ENCODE results near the gene EIF4G1.

EIF4G1 gene

DNA sequence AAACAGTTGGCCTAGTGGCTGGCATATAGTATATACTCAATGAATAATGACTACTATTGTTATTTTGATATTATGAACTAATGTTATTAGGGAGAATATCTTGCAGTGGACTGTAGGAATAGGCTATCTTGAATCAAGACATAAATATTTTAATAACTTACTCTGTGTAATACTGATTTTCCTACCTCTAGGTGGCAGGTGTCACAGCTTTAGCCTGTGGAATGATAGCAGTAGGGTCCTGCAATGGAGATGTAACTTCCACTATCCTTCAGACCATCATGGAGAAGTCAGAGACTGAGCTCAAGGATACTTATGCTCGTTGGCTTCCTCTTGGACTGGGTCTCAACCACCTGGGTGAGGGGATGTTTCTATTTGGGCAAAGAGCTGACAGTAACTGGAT lies 8.8 kb upstream of the EIF4G1 start:
- no peak for DNase-seq (ENCODE audit: low read depth in 2 of 2)

DNA sequence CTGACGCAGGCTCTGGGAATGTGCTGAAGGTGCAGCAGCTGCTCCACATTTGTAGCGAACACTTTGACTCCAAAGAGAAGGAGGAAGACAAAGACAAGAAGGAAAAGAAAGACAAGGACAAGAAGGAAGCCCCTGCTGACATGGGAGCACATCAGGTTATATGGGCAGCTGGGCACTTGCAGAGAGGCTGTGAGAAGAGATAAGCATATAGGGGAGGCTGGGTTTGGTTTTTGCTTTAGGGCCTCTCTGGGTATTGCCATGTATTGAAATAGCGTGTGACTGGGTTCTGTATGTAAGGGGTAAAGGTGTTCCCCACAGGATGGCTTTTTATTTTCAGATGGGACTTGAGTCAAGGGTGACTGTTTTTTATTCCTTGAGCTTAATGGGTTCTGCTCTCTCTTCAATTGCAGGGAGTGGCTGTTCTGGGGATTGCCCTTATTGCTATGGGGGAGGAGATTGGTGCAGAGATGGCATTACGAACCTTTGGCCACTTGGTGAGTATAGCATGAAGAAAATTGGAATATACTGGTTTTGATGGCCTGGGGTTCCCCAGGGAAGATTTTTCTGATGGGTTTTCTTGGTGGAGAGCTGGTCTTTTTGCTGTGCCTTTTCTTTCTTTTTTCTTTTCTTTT lies 7.9 kb upstream of the EIF4G1 start:
- no peak for DNase-seq (ENCODE audit: low read depth in 2 of 2)

DNA sequence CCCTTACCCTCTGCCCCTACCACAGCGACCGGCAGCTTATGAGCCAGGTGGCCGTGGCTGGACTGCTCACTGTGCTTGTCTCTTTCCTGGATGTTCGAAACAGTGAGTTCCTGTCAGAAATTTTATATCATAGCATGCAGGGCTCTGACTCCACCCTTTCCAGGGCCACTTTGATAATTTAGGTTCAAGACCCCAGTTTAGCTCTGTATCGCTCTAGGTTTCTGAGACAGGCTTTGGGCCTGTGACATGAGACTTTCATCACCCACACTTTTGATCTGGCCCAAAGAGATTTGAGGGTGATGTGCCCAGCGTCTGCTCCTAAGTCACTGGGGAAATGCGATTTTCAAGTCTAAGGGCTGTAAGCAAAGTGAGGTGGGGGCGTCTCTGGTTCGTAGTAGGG lies 6.5 kb upstream of the EIF4G1 start:
- no peak for DNase-seq (ENCODE audit: low read depth in 2 of 2)

DNA sequence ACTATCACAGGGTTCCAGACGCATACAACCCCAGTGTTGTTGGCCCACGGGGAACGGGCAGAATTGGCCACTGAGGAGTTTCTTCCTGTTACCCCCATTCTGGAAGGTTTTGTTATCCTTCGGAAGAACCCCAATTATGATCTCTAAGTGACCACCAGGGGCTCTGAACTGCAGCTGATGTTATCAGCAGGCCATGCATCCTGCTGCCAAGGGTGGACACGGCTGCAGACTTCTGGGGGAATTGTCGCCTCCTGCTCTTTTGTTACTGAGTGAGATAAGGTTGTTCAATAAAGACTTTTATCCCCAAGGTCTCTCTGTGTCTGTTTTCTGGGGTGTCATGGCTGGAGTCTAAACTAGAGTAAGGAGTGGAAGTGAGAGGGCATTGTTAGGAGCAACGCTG lies 5.7 kb upstream of the EIF4G1 start:
- no peak for DNase-seq (ENCODE audit: low read depth in 2 of 2)

DNA sequence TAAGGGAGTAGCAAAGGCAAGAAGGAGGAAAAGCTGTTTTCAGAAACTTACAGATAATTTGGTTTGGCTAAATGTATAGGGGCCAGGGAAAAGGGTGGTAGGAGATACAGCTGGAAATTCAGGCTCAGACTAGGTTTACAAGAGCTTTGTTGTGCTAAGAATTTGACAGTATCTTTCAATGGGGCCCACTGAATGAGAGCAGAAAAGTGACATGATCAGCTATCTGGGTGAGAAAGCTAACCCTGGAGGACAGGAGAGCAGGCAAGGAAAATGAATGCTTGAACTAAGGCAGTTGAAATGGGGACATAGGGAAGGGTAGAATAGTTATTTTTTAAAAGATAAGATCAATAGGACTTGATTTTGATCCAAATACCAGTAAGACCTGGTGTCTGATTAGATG lies 2.8 kb upstream of the EIF4G1 start:
- DNase-seq (ENCODE audit: low read depth in 2 of 2): no peak

DNA sequence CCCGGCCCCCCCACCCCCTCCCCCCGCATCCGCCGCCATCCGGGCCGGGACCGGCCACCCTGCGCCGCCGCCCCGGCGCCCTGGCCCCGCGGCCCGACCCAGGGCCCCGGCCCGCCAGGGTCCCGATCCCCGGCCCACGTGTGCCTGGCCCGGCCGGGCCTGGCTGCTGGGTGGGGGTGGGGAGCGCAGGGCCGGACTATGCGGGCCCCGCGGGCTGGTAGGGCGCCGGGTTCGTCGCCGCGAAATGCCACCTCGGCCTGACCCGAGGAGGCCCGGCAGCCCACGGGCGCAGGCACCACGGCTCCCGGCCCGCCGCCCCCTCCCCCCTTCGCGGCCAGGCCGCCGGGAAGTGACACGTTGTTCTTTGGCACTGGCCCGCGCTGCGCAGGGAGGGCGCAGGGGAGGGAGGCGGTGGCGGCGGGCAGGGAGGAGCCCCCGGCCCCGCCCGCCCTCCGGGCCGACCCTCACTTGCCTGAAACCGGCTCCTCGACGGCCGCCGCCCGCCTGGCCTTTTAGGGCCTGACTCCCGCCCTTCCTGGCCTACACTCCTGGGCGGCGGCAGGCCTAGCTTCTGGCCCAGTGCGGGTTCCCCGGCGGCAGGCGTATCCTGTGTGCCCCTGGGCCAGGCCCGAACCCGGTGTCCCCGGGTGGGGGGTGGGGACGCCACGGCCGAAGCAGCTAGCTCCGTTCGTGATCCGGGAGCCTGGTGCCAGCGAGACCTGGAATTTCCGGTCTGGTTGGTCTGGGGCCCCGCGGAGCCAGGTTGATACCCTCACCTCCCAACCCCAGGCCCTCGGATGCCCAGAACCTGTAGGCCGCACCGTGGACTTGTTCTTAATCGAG lies 515 bp downstream of the EIF4G1 start:
- peak; percentile 35 to 67 for DNase-seq (ENCODE audit: low read depth in 2 of 2)

DNA sequence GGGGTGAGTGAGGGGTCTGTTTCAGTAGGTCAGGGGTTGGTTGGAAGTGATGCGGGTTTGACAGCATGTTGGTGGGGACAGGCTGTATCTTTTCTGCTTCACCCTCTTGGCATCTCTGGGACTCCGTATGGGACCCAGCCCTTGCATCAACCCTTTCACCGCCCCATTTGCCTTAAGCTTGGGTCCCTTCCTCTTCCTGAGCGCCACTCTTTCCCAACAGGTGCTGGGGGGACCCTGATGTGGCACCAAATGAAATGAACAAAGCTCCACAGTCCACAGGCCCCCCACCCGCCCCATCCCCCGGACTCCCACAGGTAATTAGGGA lies 1.1 kb downstream of the EIF4G1 start:
- DNase-seq (ENCODE audit: low read depth in 2 of 2): no peak

DNA sequence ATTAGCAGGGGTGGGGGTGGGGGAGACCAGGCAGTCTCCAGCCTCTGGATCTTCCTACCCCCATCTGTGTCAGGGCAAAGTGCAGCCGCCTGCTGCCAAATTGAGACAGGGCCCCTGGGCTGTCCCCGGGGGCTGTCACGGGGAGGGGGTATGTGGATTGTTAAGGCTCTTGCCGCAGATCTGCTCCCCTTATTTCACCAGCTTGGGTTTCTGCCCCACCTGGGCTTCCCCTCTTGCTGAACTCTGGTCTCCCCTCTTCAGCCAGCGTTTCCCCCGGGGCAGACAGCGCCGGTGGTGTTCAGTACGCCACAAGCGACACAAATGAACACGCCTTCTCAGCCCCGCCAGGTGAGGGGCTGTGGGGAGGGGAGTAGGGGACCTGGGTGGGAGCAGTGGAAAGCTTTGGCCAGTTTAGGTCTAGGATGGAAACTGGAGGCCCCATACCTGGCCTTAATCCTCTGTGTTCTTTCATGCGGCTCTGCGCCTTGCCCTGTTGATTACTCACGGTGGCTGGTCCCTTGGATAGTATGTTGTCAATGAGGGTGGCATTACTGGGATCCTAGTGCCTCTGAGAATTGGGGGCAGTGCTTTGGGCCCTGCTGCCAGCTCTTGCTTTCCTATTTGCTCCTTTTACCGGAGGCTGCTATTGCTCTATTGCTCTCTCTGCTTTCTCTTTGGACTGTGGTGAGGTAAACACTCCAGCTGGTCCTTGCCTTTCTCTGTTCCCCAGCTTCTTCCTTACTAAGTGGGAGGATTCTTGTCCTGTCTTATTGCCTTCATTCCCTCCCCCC lies 1.7 kb downstream of the EIF4G1 start:
- no peak for DNase-seq (ENCODE audit: low read depth in 2 of 2)

DNA sequence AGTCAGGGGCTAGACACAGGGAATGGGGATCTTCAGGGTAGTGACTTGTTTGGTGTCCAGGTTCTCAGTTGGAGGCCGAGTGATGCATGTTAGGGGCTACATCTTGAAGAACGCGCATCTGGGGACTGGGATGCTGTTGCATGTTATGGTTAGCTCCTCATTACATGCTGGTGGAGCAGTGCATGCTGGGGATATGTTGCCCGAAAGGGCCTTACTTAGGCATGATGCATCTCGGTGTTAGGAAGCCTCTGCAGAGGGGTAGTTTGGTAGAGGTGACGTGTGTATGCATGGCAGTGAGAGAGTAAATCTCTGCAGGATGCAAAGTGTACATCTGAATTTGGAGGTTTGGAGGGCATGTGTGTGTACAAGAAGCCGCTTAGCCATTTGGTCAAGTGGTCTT lies 2.4 kb downstream of the EIF4G1 start:
- DNase-seq (ENCODE audit: low read depth in 2 of 2): no peak

DNA sequence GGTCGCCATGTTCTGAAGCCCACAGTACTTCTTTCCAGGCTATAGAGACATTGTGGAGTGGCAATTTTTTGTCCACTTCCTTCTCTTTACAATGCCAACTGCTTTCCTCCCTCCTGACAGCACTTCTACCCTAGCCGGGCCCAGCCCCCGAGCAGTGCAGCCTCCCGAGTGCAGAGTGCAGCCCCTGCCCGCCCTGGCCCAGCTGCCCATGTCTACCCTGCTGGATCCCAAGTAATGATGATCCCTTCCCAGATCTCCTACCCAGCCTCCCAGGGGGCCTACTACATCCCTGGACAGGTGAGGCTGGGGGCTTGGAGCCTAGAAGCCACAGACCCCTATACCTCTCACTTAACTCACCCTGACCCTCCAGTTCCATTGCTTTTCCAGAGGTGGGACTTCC lies 2.8 kb downstream of the EIF4G1 start:
- no peak for DNase-seq (ENCODE audit: low read depth in 2 of 2)

DNA sequence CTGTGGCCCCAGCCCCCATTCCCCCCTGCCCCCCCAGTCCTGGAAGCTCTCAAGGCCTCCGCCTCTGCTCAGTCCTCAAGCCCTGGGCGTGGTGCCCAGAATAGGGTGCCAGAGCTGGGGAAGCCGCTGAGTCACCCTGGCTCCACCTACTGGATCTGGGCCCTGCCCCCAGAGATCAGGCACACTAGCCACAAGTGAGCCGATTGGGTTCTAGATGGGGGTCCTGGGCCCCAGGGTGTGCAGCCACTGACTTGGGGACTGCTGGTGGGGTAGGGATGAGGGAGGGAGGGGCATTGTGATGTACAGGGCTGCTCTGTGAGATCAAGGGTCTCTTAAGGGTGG lies 5.7 kb downstream of the EIF4G1 start:
- DNase-seq (ENCODE audit: low read depth in 2 of 2): peak; percentile 38 to 47

DNA sequence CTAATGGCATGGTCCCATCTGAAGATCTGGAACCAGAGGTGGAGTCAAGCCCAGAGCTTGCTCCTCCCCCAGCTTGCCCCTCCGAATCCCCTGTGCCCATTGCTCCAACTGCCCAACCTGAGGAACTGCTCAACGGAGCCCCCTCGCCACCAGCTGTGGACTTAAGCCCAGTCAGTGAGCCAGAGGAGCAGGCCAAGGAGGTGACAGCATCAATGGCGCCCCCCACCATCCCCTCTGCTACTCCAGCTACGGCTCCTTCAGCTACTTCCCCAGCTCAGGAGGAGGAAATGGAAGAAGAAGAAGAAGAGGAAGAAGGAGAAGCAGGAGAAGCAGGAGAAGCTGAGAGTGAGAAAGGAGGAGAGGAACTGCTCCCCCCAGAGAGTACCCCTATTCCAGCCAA lies 7.3 kb downstream of the EIF4G1 start:
- no peak for DNase-seq (ENCODE audit: low read depth in 2 of 2)

DNA sequence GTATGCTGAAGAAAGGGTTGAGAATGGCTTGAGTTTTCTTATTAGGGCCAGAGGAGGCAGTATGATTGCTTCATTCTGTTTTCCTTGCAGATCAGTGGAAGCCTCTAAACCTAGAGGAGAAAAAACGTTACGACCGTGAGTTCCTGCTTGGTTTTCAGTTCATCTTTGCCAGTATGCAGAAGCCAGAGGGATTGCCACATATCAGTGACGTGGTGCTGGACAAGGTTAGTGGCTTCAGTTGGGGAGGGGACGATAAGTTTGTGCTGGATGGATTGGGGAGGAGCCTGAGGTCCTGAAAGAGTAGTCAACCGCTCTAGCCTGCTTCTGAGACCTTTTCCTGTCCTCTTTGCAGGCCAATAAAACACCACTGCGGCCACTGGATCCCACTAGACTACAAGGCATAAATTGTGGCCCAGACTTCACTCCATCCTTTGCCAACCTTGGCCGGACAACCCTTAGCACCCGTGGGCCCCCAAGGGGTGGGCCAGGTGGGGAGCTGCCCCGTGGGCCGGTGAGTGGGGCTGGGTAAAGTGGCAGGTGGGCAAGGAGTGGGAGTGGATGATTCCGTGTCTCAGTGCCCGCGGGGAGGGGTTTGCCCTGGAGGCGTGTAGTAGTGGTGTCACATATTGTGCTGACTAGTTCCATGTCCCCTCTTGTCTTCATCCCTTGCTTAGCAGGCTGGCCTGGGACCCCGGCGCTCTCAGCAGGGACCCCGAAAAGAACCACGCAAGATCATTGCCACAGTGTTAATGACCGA lies 8.5 kb downstream of the EIF4G1 start:
- DNase-seq (ENCODE audit: low read depth in 2 of 2): no peak

DNA sequence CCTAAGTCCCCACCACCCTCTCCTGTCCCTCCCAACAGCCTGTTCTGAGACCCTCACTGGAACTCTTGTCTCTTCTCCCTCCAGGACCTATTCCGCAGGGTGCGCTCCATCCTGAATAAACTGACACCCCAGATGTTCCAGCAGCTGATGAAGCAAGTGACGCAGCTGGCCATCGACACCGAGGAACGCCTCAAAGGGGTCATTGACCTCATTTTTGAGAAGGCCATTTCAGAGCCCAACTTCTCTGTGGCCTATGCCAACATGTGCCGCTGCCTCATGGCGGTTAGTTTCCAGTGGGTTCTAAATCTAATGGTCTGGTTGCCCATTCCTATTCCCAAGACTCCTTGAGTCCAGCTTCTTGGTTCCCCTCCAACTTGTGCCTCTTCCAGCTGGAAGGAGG lies 9.3 kb downstream of the EIF4G1 start:
- DNase-seq (ENCODE audit: low read depth in 2 of 2): no peak

DNA sequence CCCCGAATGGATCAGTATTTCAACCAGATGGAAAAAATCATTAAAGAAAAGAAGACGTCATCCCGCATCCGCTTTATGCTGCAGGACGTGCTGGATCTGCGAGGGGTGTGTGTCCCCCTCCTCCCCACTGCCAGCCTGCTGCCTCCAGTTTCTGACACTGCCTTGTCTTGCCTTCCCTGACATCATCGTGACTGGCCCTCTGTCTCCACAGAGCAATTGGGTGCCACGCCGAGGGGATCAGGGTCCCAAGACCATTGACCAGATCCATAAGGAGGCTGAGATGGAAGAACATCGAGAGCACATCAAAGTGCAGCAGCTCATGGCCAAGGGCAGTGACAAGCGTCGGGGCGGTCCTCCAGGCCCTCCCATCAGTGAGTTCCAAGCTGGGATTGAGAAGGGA lies 10.9 kb downstream of the EIF4G1 start:
- DNase-seq (ENCODE audit: low read depth in 2 of 2): no peak

DNA sequence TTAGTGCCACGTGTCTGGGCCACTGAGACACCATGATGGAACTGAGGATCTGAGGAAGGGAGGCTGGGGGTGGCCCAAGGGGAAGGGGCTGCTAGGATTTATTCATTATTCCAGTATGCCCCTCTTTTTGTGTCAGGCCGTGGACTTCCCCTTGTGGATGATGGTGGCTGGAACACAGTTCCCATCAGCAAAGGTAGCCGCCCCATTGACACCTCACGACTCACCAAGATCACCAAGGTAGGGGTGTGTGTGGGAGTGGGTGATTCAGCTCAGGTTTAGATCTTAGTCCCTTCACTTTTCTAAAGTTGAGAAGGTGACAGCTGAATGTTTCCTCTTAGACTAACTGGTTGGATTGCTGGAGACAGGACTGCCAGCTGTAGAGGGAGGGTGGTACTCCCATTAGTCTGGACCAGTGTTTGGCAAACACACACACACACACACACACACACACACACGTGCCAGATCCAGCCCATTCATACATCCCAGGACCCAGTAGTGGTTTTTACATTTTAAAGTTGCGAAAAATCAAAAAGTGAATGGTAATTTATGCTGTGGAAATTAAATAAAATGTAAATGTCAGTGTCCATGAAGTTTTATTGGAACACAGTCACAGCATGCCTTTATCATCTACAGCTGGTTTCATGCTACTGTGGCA lies 11.4 kb downstream of the EIF4G1 start:
- peak in 1 of 2 donors; percentile 34 for DNase-seq (ENCODE audit: low read depth in 2 of 2)

DNA sequence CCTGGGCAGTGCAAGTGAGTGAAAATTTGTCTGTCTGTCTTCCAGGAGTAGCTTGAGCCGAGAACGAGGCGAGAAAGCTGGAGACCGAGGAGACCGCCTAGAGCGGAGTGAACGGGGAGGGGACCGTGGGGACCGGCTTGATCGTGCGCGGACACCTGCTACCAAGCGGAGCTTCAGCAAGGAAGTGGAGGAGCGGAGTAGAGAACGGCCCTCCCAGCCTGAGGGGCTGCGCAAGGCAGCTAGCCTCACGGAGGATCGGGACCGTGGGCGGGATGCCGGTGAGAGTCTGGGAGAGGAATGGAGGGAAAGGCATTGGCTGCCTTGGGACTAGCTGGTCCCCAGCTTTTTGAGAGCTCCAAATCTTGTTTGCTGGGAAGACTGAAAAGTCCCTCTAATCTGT lies 12.8 kb downstream of the EIF4G1 start:
- no peak for DNase-seq (ENCODE audit: low read depth in 2 of 2)

DNA sequence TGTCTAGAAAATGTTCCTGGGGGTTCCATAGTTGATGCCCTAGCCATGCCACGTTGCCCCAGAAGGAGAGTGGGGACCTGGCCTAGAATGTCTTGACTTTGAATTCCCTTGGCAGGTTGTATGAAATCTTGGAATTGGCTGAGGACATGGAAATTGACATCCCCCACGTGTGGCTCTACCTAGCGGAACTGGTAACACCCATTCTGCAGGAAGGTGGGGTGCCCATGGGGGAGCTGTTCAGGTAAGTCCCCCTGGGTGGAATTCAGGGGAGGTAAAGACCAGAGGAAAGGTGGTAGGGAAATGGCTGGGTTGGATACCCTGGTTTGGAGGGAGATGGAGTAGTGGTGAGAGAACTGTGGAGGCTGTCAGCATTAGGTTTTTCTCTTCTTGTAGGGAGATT lies 14.1 kb downstream of the EIF4G1 start:
- no peak for DNase-seq (ENCODE audit: low read depth in 2 of 2)

DNA sequence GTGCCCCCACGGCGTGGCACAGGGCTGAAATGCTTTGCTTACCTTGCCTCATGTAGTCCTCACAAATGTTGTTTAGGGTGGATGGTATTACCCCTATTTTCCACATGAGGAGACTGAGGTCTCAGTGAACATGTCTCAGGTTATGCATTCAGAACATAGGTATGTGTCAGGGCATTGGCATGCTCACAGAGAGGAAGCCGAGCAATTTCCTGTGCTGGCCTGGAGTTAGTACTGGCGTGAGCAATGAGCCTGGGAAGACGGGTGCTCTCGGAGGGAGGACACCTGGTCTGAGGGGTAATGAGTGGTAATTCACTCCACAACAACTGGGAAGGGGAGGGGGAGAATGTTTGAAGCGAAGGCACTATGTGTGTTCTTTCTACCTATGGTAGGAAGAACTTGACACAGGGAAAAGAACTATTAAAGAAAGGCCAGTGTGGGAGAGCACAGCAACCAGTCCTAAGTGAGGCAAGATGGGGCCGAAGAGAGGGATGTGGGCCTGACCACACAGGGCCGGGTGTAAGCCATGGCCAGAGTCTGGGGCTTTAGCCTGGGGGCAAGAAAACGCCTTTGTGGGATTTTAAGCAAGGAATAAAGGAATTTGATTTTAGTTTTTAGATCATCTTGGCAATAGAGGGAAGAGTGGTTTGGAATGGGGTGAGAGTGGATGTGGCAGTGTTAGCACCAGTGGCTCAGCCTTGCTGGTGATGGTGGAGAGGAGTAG lies 18.1 kb downstream of the EIF4G1 start:
- no peak for DNase-seq (ENCODE audit: low read depth in 2 of 2)

DNA sequence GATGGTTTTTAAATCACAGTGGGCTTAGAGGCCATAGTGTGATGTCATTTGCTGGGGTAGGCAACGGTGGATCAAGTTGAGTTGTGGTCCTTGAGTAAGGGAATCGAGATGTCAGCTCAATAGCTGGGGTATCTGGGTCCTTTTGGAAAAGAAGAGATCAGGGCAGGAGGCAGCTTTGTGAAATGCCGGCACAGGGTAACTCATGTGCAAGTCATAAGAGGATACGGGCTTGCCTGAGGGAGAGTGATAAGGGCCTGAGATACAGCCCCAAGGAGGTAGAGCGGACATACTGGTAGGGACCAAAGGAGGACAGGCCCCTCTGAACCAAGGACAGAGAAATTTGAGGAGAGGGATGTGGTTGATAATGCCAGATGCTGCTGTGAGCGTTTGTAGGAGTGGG lies 18.8 kb downstream of the EIF4G1 start:
- DNase-seq (ENCODE audit: low read depth in 2 of 2): no peak

DNA sequence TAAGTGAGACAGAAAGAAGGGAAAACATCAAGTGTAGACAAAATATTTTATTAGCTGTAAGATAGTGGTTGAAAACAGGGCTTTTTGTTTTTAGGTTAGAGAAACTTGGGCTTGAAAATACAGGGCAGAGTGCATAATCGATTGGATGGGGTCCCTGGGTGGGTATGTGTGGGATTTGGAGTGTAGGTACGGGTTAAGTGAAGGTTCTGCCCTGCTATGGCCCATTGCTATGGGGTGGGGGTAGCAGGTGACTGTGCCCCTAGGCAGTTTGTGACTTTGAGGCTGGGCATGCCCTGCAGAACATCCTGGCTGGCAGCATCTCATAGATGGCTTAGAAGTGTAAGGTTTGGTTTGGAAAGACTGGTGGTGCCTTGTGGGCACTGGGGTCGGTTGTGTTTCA lies 19.3 kb downstream of the EIF4G1 start:
- DNase-seq (ENCODE audit: low read depth in 2 of 2): no peak

All from stimulated activated CD8-positive, alpha-beta memory T cell treated with anti-CD3 and anti-CD28 coated beads, Interleukin-7, amount 100 ng/mL, for 4 hours (primary cell).